Mucosa of gallbladder (tissue), 1 donor: Measurements from ENCODE around the gene MYOF. TPM values are rescaled to one million over a fixed set of nuclear protein-coding genes. Genes with fewer than 3 reads are reported as not detected.
"Not testable (repeated sequence)": the region's sequence is repeated elsewhere in the genome, so short reads cannot be mapped to it uniquely, and the experiment has no call there.

Experiments
- DNase-seq: peaks from one replicate; pipeline ENCODE4 v3.0.0-alpha.2; 2020; ENCODE audit warnings: low spot score
- total RNA-seq: library from RNA; stranded (reverse); gene quantifications from one replicate; pipeline ENCODE4 v1.2.1, GENCODE V29; 2021
- donor health status: DM: no; HTN: no; CAD: no.

MYOF gene
- total RNA-seq, 1 donor from 2014 or later, result 99.3 TPM

GRCh38 chr10:93420944-93421825 is 60.9 kb downstream of the MYOF start:
- no peak for DNase-seq

GRCh38 chr10:93420091-93420490 is 62.0 kb downstream of the MYOF start:
- no peak for DNase-seq

GRCh38 chr10:93419016-93419415 is 63.1 kb downstream of the MYOF start:
- DNase-seq, result not testable (repeated sequence)

- no peak for DNase-seq
Observed at GRCh38 chr10:93417921-93418320, 64.2 kb downstream of the MYOF start.

GRCh38 chr10:93417266-93417665 is 64.9 kb downstream of the MYOF start:
- no peak for DNase-seq

- DNase-seq, result no peak
Observed at GRCh38 chr10:93416824-93417223, 65.3 kb downstream of the MYOF start.

GRCh38 chr10:93415693-93416092 is 66.4 kb downstream of the MYOF start:
- no peak for DNase-seq

GRCh38 chr10:93413252-93413689 is 68.9 kb downstream of the MYOF start:
- DNase-seq, result no peak

- no peak for DNase-seq
Observed at GRCh38 chr10:93412801-93413200, 69.3 kb downstream of the MYOF start.

- no peak for DNase-seq
Observed at GRCh38 chr10:93410697-93411348, 71.3 kb downstream of the MYOF start.

GRCh38 chr10:93408783-93409182 is 73.4 kb downstream of the MYOF start:
- no peak for DNase-seq

- DNase-seq, result no peak
Observed at GRCh38 chr10:93406364-93407145, 75.6 kb downstream of the MYOF start.

- DNase-seq, result no peak
Observed at GRCh38 chr10:93404048-93404354, 78.1 kb downstream of the MYOF start.

- no peak for DNase-seq
Observed at GRCh38 chr10:93403152-93404047, 78.7 kb downstream of the MYOF start.

- DNase-seq, result no peak
Observed at GRCh38 chr10:93402192-93402591, 79.9 kb downstream of the MYOF start.

- no peak for DNase-seq
Observed at GRCh38 chr10:93398528-93398927, 83.6 kb downstream of the MYOF start.

GRCh38 chr10:93397020-93397419 is 85.1 kb downstream of the MYOF start:
- no peak for DNase-seq

- DNase-seq, result no peak
Observed at GRCh38 chr10:93393211-93393610, 88.9 kb downstream of the MYOF start.

GRCh38 chr10:93392121-93392520 is 90.0 kb downstream of the MYOF start:
- no peak for DNase-seq

GRCh38 chr10:93390306-93391090 is 91.6 kb downstream of the MYOF start:
- no peak for DNase-seq
